Chondrocyte (in vitro differentiated cells): ENCODE data around the gene HRH4. TPM values are rescaled to one million over a fixed set of nuclear protein-coding genes. Genes with fewer than 3 reads are reported as not detected.

Source experiments
- DNase-seq: peaks from one replicate; pipeline ENCODE4 v3.0.0; 2021; ENCODE audit warnings: mixed read lengths, low spot score
- H3K27ac Mint-ChIP-seq: one replicate; pipeline ENCODE4 v1.8.0; 2021; ENCODE audit warnings: mild to moderate bottlenecking, moderate library complexity, mixed read lengths; ENCODE audit not compliant: unreplicated experiment
- H3K27me3 Mint-ChIP-seq: 2 replicates; pipeline ENCODE4 v1.8.0; 2021; ENCODE audit warnings: low read depth, mixed read lengths
- H3K36me3 Mint-ChIP-seq: 2 replicates; pipeline ENCODE4 v1.8.0; 2021; ENCODE audit warnings: low read depth, mixed read lengths
- H3K4me1 Mint-ChIP-seq: 2 replicates; pipeline ENCODE4 v1.8.0; 2021; ENCODE audit warnings: low read depth, mild to moderate bottlenecking, mixed read lengths
- H3K4me3 Mint-ChIP-seq: one replicate; pipeline ENCODE4 v1.8.0; 2021; ENCODE audit warnings: mild to moderate bottlenecking, moderate library complexity, mixed read lengths; ENCODE audit not compliant: unreplicated experiment
- H3K9me3 Mint-ChIP-seq: 2 replicates; pipeline ENCODE4 v1.8.0; 2021; ENCODE audit warnings: low read depth, mixed read lengths
- total RNA-seq: library from RNA; stranded (reverse); gene quantifications from 3 replicates; pipeline ENCODE4 v1.2.1, GENCODE V29; 2021
- TF ChIP-seq, protein P1 (sequence below): fragments of 200-600 bp; sonication (generic); IDR thresholded peaks from 2 replicates; pipeline ENCODE4 v1.5.0; 2021; ENCODE audit warnings: antibody characterized with exemption, mild to moderate bottlenecking, moderate library complexity

The HRH4 gene
- total RNA-seq, 1 donor from 2014 or later = not detected

DNA sequence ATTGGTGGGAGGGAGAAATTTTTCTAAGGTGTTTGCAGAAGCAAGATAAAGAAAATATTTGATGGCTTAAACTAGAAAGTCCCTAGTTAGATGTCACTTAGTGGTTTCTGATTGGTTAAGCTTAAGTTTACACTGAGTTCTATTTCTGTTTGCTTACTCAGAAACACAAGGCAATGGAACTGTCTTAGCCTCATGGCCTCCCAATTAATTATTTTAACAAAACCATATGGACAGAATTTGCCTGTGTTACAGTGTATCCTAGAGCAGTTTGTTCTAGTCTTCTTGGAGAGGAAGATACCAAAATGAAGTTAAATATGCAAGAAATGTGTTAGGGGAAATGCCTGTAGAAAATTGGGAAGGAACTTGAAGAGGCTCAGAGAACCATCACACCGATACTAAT, 38.6 kb upstream of the HRH4 start:
- TF ChIP-seq, protein P1, sequence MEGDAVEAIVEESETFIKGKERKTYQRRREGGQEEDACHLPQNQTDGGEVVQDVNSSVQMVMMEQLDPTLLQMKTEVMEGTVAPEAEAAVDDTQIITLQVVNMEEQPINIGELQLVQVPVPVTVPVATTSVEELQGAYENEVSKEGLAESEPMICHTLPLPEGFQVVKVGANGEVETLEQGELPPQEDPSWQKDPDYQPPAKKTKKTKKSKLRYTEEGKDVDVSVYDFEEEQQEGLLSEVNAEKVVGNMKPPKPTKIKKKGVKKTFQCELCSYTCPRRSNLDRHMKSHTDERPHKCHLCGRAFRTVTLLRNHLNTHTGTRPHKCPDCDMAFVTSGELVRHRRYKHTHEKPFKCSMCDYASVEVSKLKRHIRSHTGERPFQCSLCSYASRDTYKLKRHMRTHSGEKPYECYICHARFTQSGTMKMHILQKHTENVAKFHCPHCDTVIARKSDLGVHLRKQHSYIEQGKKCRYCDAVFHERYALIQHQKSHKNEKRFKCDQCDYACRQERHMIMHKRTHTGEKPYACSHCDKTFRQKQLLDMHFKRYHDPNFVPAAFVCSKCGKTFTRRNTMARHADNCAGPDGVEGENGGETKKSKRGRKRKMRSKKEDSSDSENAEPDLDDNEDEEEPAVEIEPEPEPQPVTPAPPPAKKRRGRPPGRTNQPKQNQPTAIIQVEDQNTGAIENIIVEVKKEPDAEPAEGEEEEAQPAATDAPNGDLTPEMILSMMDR = no peak
- peaks cover 9% of the 10 kb centered on the region for H3K4me1 Mint-ChIP-seq
- peaks cover 17% of the 10 kb centered on the region for H3K27me3 Mint-ChIP-seq
- no peak overlapping the region for H3K4me3 Mint-ChIP-seq
- H3K9me3 Mint-ChIP-seq = peaks cover 8% of the 10 kb centered on the region
- peaks cover 3% of the 10 kb centered on the region for H3K36me3 Mint-ChIP-seq
- no peak overlapping the region for H3K27ac Mint-ChIP-seq
- DNase-seq = no peak

DNA sequence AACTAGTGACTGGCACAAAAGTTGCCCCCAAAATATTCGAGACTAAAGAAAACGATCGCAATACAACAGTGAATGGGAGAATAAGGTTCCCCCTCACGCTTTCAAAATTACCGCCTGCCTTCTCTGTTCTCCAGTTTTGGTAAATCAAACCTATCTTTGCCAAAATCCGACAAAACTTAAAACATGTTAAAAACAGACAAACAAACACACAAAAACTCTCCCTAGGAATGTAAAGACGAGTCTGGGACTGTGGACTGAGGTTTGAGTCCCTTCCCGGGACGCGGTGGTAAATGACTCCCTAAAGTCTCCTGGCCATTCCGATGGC, 34.4 kb upstream of the HRH4 start:
- Mint-ChIP-seq H3K27ac (peak overlapping the region; percentile 85), H3K4me1 (peaks cover 32% of the 10 kb centered on the region), H3K36me3 (peaks cover 6% of the 10 kb centered on the region), H3K4me3 (peak overlapping the region; percentile 79), H3K27me3 (peaks cover 13% of the 10 kb centered on the region), H3K9me3 (peaks cover 8% of the 10 kb centered on the region)
- TF ChIP-seq, protein P1 = no peak
- no peak for DNase-seq

DNA sequence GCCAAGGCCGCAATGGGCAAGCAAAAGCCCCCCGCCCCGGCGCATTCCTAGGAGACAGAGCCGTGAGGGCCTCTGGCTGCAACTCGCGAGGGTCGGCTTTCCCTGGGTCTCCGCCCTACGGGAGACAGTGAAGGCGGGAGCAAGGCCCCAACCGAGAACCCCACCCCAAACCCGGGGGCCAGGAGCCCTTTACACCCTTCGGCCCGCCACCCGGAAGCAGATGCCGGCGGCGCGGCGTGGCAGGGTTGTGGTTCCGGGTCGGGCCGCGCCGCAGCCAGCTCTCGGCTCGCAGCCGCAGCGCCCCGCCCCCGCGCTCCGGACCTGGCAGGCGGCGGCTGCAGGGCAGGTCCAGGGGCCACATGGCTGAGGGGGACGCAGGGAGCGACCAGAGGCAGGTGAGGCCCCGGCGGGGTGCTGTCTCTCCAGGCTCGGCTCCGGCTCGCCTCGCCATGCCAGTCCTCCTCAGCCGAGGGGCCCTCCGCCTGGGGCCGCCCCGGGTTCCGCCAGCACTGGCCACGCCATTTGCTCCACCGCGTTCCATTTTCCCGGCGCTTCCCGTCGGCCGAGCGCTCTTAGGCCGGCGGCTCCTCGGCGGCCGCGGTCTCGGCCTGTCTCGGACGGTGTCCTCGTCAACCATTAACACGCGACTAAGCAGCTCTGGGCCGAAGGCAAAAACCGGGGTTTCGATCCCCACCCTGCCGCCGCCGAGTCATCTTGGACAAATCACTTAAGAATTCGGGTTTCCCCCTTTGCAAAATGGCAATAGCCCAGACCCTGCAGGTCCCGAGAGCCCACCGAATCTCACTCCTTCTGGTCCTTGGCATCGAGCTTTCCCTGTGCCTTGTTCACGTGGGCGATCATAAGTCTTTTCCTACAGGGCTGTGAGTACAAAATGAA, 33.8 kb upstream of the HRH4 start, which contains the start of gene IMPACT:
IMPACT (plus strand) TSS at position 273 of the 897 bp plus-strand sequence; CDS start at position 360, 87 bp downstream.
- TF ChIP-seq, protein P1 = no peak
- H3K9me3 Mint-ChIP-seq = peaks cover 8% of the 10 kb centered on the region
- peak within 1 kb of the TSS; percentile 89 for H3K4me3 Mint-ChIP-seq
- H3K27ac Mint-ChIP-seq = peak within 1 kb of the TSS; percentile 97
- H3K36me3 Mint-ChIP-seq = peaks cover 8% of the 10 kb centered on the region
- peak; percentile 94 for DNase-seq
- peaks cover 11% of the 10 kb centered on the region for H3K27me3 Mint-ChIP-seq
- H3K4me1 Mint-ChIP-seq = peaks cover 32% of the 10 kb centered on the region

DNA sequence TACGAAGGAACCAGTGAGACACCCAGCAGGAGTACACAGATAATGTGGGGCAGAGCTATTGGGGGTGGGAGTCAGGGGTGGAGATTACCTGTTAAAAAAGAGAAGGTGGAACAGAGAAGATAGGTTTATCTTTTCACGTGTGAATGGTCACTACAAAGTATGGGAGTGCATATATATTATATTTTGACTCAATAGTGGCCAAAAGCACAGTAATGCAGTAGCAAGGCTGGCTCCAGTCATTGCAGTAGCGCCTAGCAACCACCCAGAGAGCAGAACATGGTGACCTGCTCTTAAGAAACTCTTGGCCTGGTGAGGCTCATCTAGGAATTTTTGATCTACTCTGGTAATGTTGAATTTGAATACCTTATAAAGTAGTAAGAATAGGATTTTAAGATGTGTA, 33.0 kb upstream of the HRH4 start:
- H3K4me3 Mint-ChIP-seq = peak overlapping the region; percentile 89
- H3K4me1 Mint-ChIP-seq = peaks cover 32% of the 10 kb centered on the region
- peaks cover 8% of the 10 kb centered on the region for H3K9me3 Mint-ChIP-seq
- H3K27me3 Mint-ChIP-seq = peaks cover 11% of the 10 kb centered on the region
- DNase-seq = no peak
- H3K27ac Mint-ChIP-seq = peak overlapping the region; percentile 97
- TF ChIP-seq, protein P1 = no peak
- H3K36me3 Mint-ChIP-seq = peaks cover 10% of the 10 kb centered on the region

DNA sequence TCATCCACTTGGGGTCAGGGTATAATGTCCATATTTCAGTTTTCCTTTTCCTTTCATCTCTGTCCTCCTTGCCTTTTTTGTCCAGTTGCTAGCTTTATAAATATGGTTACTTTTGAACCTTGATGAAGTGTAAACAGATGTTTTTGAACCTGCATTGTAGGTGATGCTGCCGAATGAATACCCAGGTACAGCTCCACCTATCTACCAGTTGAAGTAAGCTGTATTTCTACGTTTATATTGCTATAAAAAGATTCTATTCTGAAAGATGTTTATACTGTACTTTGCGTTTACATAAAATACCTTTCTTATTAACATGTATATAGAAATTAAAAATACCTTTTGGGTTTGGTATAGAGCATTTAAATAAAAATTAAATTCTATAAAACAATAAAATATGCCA, 31.7 kb upstream of the HRH4 start:
- peaks cover 4% of the 10 kb centered on the region for H3K27me3 Mint-ChIP-seq
- peaks cover 32% of the 10 kb centered on the region for H3K4me1 Mint-ChIP-seq
- DNase-seq = no peak
- TF ChIP-seq, protein P1 = peak; percentile 42
- H3K36me3 Mint-ChIP-seq = peaks cover 14% of the 10 kb centered on the region
- H3K9me3 Mint-ChIP-seq = peaks cover 8% of the 10 kb centered on the region
- H3K4me3 Mint-ChIP-seq = no peak overlapping the region
- H3K27ac Mint-ChIP-seq = no peak overlapping the region
